ENCODE data around the gene KREMEN2.

- no peak for TF ChIP-seq CTCF (IDR thresholded peaks at IDR 0.05)
- TF ChIP-seq POLR2A (IDR thresholded peaks at IDR 0.05), result no peak
- no peak for TF ChIP-seq EP300 (IDR thresholded peaks at IDR 0.05)
Observed at GRCh38 chr16:2987286-2987685, 23.2 kb downstream of the KREMEN2 start.
